ENCODE results near the gene ZNF436. TPM values are rescaled to one million over a fixed set of nuclear protein-coding genes. Genes with fewer than 3 reads are reported as not detected.

The ZNF436 gene
- total RNA-seq, 4 donors from 2014 or later = 6.0 to 7.1 (median 6.8) TPM

DNA sequence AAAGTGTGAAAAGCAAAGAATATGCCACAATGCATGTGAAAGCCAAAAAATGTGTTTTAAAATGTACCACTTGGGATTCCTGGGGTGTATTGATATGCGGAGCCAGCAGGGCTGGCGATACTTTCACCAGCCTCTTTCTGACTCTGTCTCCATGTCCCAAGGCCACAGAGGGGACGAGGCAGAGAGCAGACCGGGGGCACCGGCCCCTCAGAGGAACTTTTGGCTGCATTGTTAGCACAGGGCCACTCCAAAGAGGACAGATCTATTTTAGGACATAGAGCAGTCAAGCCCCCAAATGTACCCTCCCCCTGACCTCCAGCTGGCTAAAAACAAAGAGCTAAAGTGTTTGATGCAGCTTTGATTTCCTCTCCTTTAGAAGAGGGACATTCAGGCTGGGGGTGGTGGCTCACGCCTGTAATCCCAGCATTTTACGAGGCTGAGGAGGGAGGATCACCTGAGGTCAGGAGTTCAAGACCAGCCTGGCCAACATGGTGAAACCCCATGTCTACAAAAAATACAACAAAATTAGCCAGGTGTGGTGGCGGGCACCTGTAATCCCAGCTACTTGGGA is 25.6 kb upstream of the ZNF436 start:
- H3K27me3 ChIP-seq = no peaks in the 10 kb centered on the region
- in situ Hi-C loops (cut with MboI; ENCODE audit: low sequenced_read_pairs in 4 of 4) = no loop called here
- TF ChIP-seq, protein P1, sequence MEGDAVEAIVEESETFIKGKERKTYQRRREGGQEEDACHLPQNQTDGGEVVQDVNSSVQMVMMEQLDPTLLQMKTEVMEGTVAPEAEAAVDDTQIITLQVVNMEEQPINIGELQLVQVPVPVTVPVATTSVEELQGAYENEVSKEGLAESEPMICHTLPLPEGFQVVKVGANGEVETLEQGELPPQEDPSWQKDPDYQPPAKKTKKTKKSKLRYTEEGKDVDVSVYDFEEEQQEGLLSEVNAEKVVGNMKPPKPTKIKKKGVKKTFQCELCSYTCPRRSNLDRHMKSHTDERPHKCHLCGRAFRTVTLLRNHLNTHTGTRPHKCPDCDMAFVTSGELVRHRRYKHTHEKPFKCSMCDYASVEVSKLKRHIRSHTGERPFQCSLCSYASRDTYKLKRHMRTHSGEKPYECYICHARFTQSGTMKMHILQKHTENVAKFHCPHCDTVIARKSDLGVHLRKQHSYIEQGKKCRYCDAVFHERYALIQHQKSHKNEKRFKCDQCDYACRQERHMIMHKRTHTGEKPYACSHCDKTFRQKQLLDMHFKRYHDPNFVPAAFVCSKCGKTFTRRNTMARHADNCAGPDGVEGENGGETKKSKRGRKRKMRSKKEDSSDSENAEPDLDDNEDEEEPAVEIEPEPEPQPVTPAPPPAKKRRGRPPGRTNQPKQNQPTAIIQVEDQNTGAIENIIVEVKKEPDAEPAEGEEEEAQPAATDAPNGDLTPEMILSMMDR (IDR thresholded peaks at IDR 0.05 in 4 of 5, conservative IDR thresholded peaks at IDR 0.05 in 1 of 5) = no peak
- no peak for TF ChIP-seq POLR2A (IDR thresholded peaks at IDR 0.05)
- ATAC-seq (no peak), DNase-seq (no peak)
- peaks cover 15 to 32% of the 10 kb centered on the region in 2 donors for H3K4me1 ChIP-seq
- H3K4me3 ChIP-seq = no peak overlapping the region
- intact Hi-C loops (cut with DNase I; ENCODE audit: low total_unique reads) = no loop called here
- peak overlapping the region; percentile 46 to 70 (median 66) for H3K27ac ChIP-seq
- H3K36me3 ChIP-seq = peaks cover 0 to 9% of the 10 kb centered on the region in 2 donors
- no peaks in the 10 kb centered on the region for H3K9me3 ChIP-seq

GRCh38 chr1:23394684-23395083 is 25.0 kb upstream of the ZNF436 start:
- ATAC-seq (peak; percentile 35 to 66), DNase-seq (peak; percentile 55 to 74)
- no peaks in the 10 kb centered on the region for H3K27me3 ChIP-seq
- intact Hi-C loops (cut with DNase I; ENCODE audit: low total_unique reads) = no loop called here
- TF ChIP-seq, protein P1 (IDR thresholded peaks at IDR 0.05 in 4 of 5, conservative IDR thresholded peaks at IDR 0.05 in 1 of 5) = no peak
- no peak for TF ChIP-seq POLR2A (IDR thresholded peaks at IDR 0.05)
- in situ Hi-C loops (cut with MboI; ENCODE audit: low sequenced_read_pairs in 4 of 4) = no loop called here
- H3K4me3 ChIP-seq = no peak overlapping the region
- H3K4me1 ChIP-seq = peaks cover 15 to 27% of the 10 kb centered on the region in 2 donors
- no peaks in the 10 kb centered on the region for H3K9me3 ChIP-seq
- H3K27ac ChIP-seq = peak overlapping the region; percentile 46 to 70 (median 66)
- H3K36me3 ChIP-seq = peaks cover 0 to 9% of the 10 kb centered on the region in 2 donors

GRCh38 chr1:23394181-23394580 is 24.5 kb upstream of the ZNF436 start:
- in situ Hi-C loops (cut with MboI; ENCODE audit: low sequenced_read_pairs in 4 of 4) (no loop called here), intact Hi-C loops (cut with DNase I; ENCODE audit: low total_unique reads) (no loop called here)
- ATAC-seq (no peak), DNase-seq (no peak)
- no peaks in the 10 kb centered on the region for H3K9me3 ChIP-seq
- H3K36me3 ChIP-seq = peaks cover 0 to 9% of the 10 kb centered on the region in 2 donors
- H3K4me1 ChIP-seq = peaks cover 15 to 24% of the 10 kb centered on the region in 2 donors
- H3K27me3 ChIP-seq = no peaks in the 10 kb centered on the region
- TF ChIP-seq, protein P1 (IDR thresholded peaks at IDR 0.05 in 4 of 5, conservative IDR thresholded peaks at IDR 0.05 in 1 of 5) = no peak
- TF ChIP-seq POLR2A (IDR thresholded peaks at IDR 0.05) = no peak
- peak overlapping the region; percentile 46 to 70 (median 66) for H3K27ac ChIP-seq
- no peak overlapping the region for H3K4me3 ChIP-seq

DNA sequence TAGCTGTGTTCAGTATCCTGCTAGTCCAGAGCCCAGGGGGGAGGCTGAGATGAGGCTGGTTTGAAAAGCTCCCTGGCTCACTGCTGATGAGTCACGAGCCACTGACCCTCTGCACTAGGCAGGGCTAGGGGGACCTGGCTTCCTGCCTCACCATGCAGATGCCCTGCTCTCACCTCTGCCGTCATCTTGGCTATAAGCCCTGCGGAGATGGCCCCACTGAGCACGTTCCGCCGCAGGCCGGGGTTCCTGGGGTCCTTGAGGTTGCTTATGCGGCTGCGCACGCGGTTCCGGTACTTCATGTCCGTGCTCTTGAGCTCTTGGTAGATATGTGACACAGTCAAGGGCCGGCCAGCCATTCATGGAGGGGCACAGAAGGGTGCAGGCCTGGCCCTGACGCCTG is 24.1 kb upstream of the ZNF436 start:
- H3K4me1 ChIP-seq = peaks cover 14 to 23% of the 10 kb centered on the region in 2 donors
- in situ Hi-C loops (cut with MboI; ENCODE audit: low sequenced_read_pairs in 4 of 4) = no loop called here
- DNase-seq = no peak
- ATAC-seq = peak; percentile 11 to 15
- H3K36me3 ChIP-seq = peaks cover 0 to 9% of the 10 kb centered on the region in 2 donors
- intact Hi-C loops (cut with DNase I; ENCODE audit: low total_unique reads) = no loop called here
- no peaks in the 10 kb centered on the region for H3K9me3 ChIP-seq
- TF ChIP-seq, protein P1 (IDR thresholded peaks at IDR 0.05 in 4 of 5, conservative IDR thresholded peaks at IDR 0.05 in 1 of 5) = no peak
- TF ChIP-seq POLR2A (IDR thresholded peaks at IDR 0.05) = no peak
- no peaks in the 10 kb centered on the region for H3K27me3 ChIP-seq
- H3K27ac ChIP-seq = peak overlapping the region; percentile 46 to 70 (median 66)
- H3K4me3 ChIP-seq = no peak overlapping the region
